Activated T-helper 2 cell treated with anti-CD3 and anti-CD28 coated beads, Interferon-gamma antibody, Interleukin-2, Interleukin-4, amounts not matched to agents 10 μg/mL and 5 μg/mL and 100 μg/mL, durations not matched to agents 14 hours and 24 hours and 36 hours (primary cell): ENCODE data around the gene DLL3. TPM values are rescaled to one million over a fixed set of nuclear protein-coding genes. Genes with fewer than 3 reads are reported as not detected.

Source experiments
- DNase-seq: peaks from one replicate; pipeline ENCODE4 v3.0.0; 2021; ENCODE audit warnings: low spot score
- H3K27ac Mint-ChIP-seq: one replicate; pipeline ENCODE4 v1.8.0; 2021; ENCODE audit warnings: mixed read lengths
- H3K27me3 Mint-ChIP-seq: one replicate; pipeline ENCODE4 v1.8.0; 2021; ENCODE audit warnings: low read depth, mixed read lengths
- H3K36me3 Mint-ChIP-seq: one replicate; pipeline ENCODE4 v1.8.0; 2021; ENCODE audit warnings: low read depth, mixed read lengths
- H3K4me1 Mint-ChIP-seq: one replicate; pipeline ENCODE4 v1.8.0; 2021; ENCODE audit warnings: low read depth, mixed read lengths
- H3K4me3 Mint-ChIP-seq: one replicate; pipeline ENCODE4 v1.8.0; 2021; ENCODE audit warnings: low read depth, mild to moderate bottlenecking, moderate library complexity, mixed read lengths
- H3K9me3 Mint-ChIP-seq: one replicate; pipeline ENCODE4 v1.8.0; 2021; ENCODE audit warnings: mixed read lengths
- intact Hi-C: fragments of 100-400 bp; cut with micrococcal nuclease; formaldehyde crosslinking; loops from one replicate; pipeline ENCODE4 v1.15.1; 2023
- total RNA-seq: library from RNA; stranded (reverse); gene quantifications from 2 replicates; pipeline ENCODE4 v1.2.3, GENCODE V29; 2022

Gene DLL3
- total RNA-seq, 1 donor from 2014 or later, result 1.6 TPM

DNA sequence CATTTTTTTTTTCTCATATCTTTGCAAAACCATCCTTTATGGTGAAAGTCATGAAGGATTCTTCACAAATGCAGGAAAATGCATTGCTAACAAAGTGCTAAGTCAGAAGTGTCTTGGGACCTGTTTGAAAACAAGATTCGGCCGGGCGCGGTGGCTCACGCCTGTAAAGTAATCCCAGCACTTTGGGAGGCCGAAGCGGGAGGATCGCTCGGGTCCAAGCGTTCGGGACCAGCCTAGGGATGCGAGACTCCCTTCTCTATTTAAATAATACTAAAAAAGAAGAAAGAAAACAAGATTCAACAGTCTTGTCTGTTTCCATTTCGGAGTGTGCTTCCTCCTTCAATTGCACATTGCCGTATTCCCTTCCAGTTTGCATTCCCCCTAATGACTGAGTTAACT is 33.1 kb downstream of the DLL3 start:
- H3K9me3 Mint-ChIP-seq, result no peaks in the 10 kb centered on the region
- intact Hi-C loops, result loop anchor here (1.0 to 10.0 kb wide), 5 partner anchors 35 to 407 kb away; partner anchors contain the start of genes DLL3, PAK4 and TIMM50
- no peaks in the 10 kb centered on the region for H3K27me3 Mint-ChIP-seq
- peaks cover 12% of the 10 kb centered on the region for H3K4me1 Mint-ChIP-seq
- H3K36me3 Mint-ChIP-seq, result peaks cover 10% of the 10 kb centered on the region
- peak overlapping the region; percentile 55 for H3K27ac Mint-ChIP-seq
- no peak for DNase-seq
- H3K4me3 Mint-ChIP-seq, result peak overlapping the region; percentile 93

GRCh38 chr19:39532233-39533002 is 33.7 kb downstream of the DLL3 start, which contains the start of gene EID2B:
EID2B (minus strand) TSS chr19:39532852; CDS start chr19:39532802, 50 bp downstream.
- peak within 1 kb of the TSS; percentile 93 for H3K4me3 Mint-ChIP-seq
- H3K36me3 Mint-ChIP-seq, result peaks cover 13% of the 10 kb centered on the region
- peaks cover 12% of the 10 kb centered on the region for H3K4me1 Mint-ChIP-seq
- intact Hi-C loops, result loop anchor here (1.0 to 10.0 kb wide), 6 partner anchors 35 to 408 kb away; partner anchors contain the start of genes DLL3, PAK4 and TIMM50
- H3K27ac Mint-ChIP-seq, result peak within 1 kb of the TSS; percentile 80
- peak; percentile 93 for DNase-seq
- no peaks in the 10 kb centered on the region for H3K27me3 Mint-ChIP-seq
- no peaks in the 10 kb centered on the region for H3K9me3 Mint-ChIP-seq

DNA sequence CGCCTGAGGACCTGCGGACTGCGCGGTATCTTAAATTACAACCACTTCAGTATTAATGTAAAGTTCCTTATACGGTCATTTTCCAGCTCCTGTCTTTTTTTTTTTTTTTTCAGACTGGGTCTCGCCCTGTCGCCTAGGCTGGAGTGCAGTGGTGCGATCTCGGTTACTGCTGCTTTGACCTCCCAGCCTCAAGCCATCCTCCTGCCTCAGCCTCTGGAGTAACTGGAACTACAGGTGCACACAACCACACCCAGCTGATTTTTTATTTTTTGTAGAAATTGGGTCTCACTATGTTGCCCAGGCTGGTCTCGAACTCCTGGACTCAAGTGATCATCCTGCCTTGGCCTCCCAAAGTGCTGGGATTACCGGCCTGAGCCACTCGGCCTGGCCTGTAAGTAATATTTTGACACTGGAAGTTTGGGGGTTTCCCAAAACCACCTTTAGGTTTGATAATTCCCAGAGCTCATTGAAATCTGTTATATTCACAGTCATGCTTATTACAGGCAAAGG is 34.3 kb downstream of the DLL3 start:
- Mint-ChIP-seq H3K9me3 (no peaks in the 10 kb centered on the region), H3K4me3 (peak overlapping the region; percentile 93), H3K4me1 (peaks cover 14% of the 10 kb centered on the region), H3K27me3 (no peaks in the 10 kb centered on the region), H3K27ac (no peak overlapping the region), H3K36me3 (peaks cover 19% of the 10 kb centered on the region)
- intact Hi-C loops, result loop anchor here (1.0 to 10.0 kb wide), 5 partner anchors 36 to 408 kb away; partner anchors contain the start of genes DLL3, PAK4 and TIMM50
- no peak for DNase-seq

DNA sequence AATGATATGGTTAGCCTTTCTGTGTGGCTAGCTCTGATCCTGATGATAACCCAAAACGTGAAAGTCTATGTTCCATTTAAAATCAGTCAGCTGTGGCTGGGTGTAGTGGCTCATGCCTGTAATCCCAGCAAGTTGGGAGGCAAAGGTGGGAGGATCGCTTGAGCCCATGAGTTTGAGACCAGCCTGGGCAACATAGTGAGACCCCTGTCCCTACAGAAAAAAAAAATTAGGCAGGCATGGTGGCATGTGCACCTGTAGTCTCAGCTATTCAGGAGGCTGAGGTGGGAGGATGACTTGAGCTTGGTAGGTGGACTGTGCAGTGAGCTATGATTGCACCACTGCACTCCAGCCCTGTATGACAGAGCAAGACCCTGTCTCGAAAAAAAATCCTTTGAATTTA is 35.0 kb downstream of the DLL3 start:
- H3K9me3 Mint-ChIP-seq, result no peaks in the 10 kb centered on the region
- H3K4me3 Mint-ChIP-seq, result no peak overlapping the region
- H3K27ac Mint-ChIP-seq, result no peak overlapping the region
- no peaks in the 10 kb centered on the region for H3K27me3 Mint-ChIP-seq
- DNase-seq, result no peak
- H3K4me1 Mint-ChIP-seq, result peaks cover 16% of the 10 kb centered on the region
- peaks cover 20% of the 10 kb centered on the region for H3K36me3 Mint-ChIP-seq
- intact Hi-C loops, result loop anchor here (1.0 to 10.0 kb wide), 5 partner anchors 36 to 409 kb away; partner anchors contain the start of genes DLL3, PAK4 and TIMM50

DNA sequence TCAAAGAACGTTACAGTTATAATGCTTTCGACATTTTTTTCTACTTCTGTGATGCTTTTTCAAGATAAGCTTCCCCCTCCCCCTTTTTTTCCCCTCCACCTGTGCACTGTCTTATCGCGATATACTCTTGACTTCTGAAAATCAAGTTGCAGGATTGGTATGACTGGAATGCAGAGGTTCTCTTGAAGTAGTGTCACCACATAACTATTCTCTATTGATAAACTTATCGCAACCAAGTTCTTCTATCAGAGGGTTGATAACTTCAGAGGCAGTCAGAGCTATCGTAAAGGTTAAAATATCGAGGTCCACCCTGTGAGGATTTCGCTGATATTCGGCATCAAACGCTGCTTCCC is 40.4 kb downstream of the DLL3 start:
- no peaks in the 10 kb centered on the region for H3K9me3 Mint-ChIP-seq
- peak overlapping the region; percentile 83 for H3K27ac Mint-ChIP-seq
- peaks cover 19% of the 10 kb centered on the region for H3K4me1 Mint-ChIP-seq
- no peak for DNase-seq
- H3K4me3 Mint-ChIP-seq, result peak overlapping the region; percentile 89
- no peaks in the 10 kb centered on the region for H3K27me3 Mint-ChIP-seq
- peaks cover 23% of the 10 kb centered on the region for H3K36me3 Mint-ChIP-seq
- intact Hi-C loops, result loop anchor here (10.0 kb wide), 1 partner anchor 414 kb away; the partner anchor contains the start of gene PAK4

- Mint-ChIP-seq H3K4me1 (peaks cover 25% of the 10 kb centered on the region), H3K9me3 (no peaks in the 10 kb centered on the region), H3K36me3 (peaks cover 23% of the 10 kb centered on the region), H3K4me3 (peak within 1 kb of the TSS; percentile 94), H3K27me3 (no peaks in the 10 kb centered on the region), H3K27ac (peak within 1 kb of the TSS; percentile 93)
- peak; percentile 93 for DNase-seq
- intact Hi-C loops, result loop anchor here (1.0 to 10.0 kb wide), 5 partner anchors 94 to 415 kb away; partner anchors contain the start of genes FBL, PAK4, SAMD4B and SUPT5H
These were observed 41.0 kb downstream of the DLL3 start, which contains the start of gene EID2 for GRCh38 chr19:39539518-39540332. EID2 (minus strand) TSS chr19:39540161; CDS start chr19:39540079, 82 bp downstream.

- Mint-ChIP-seq H3K27ac (peak overlapping the region; percentile 93), H3K27me3 (no peaks in the 10 kb centered on the region), H3K9me3 (no peaks in the 10 kb centered on the region), H3K36me3 (peaks cover 23% of the 10 kb centered on the region), H3K4me3 (peak overlapping the region; percentile 94), H3K4me1 (peaks cover 28% of the 10 kb centered on the region)
- DNase-seq, result no peak
- intact Hi-C loops, result loop anchor here (1.0 to 10.0 kb wide), 4 partner anchors 95 to 304 kb away; partner anchors contain the start of genes FBL, SAMD4B and SUPT5H
These were observed 41.6 kb downstream of the DLL3 start for GRCh38 chr19:39540333-39540673.

DNA sequence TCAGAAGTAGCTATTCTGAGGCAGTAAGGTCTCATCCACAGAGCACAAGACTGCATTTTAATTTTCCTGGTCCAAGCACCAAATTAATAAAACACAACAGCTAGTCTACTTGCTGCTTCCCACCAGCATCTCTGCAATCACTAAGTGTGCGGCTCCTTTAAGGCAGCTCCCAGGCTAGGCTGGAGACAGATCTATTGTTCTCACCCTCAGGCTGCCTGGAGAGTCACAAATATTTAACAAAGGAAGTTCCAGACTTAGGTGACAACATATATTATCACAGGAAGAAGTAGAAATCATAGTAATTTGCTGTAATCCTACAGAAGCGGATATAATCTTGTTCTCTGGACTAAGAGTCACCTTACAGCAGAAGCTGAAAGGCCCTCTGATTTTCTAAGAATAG is 43.5 kb downstream of the DLL3 start:
- Mint-ChIP-seq H3K27ac (no peak overlapping the region), H3K27me3 (no peaks in the 10 kb centered on the region), H3K4me3 (no peak overlapping the region), H3K9me3 (no peaks in the 10 kb centered on the region), H3K36me3 (peaks cover 18% of the 10 kb centered on the region), H3K4me1 (peaks cover 33% of the 10 kb centered on the region)
- intact Hi-C loops, result loop anchor here (5.0 to 10.0 kb wide), 2 partner anchors 200 to 303 kb away; partner anchors contain the start of genes FBL and SAMD4B
- DNase-seq, result no peak

GRCh38 chr19:39543477-39543857 is 44.7 kb downstream of the DLL3 start:
- H3K4me3 Mint-ChIP-seq, result no peak overlapping the region
- H3K27ac Mint-ChIP-seq, result no peak overlapping the region
- H3K27me3 Mint-ChIP-seq, result no peaks in the 10 kb centered on the region
- intact Hi-C loops, result loop anchor here (5.0 to 10.0 kb wide), 2 partner anchors 201 to 301 kb away; partner anchors contain the start of genes FBL and SAMD4B
- H3K36me3 Mint-ChIP-seq, result peaks cover 7% of the 10 kb centered on the region
- no peaks in the 10 kb centered on the region for H3K9me3 Mint-ChIP-seq
- H3K4me1 Mint-ChIP-seq, result peaks cover 27% of the 10 kb centered on the region
- DNase-seq, result no peak

GRCh38 chr19:39544226-39544903 is 45.6 kb downstream of the DLL3 start:
- Mint-ChIP-seq H3K27me3 (no peaks in the 10 kb centered on the region), H3K27ac (no peak overlapping the region), H3K4me3 (no peak overlapping the region), H3K9me3 (no peaks in the 10 kb centered on the region), H3K36me3 (peaks cover under 1% of the 10 kb centered on the region), H3K4me1 (peaks cover 22% of the 10 kb centered on the region)
- intact Hi-C loops, result loop anchor here (5.0 to 10.0 kb wide), 2 partner anchors 202 to 300 kb away; partner anchors contain the start of genes FBL and SAMD4B
- no peak for DNase-seq

DNA sequence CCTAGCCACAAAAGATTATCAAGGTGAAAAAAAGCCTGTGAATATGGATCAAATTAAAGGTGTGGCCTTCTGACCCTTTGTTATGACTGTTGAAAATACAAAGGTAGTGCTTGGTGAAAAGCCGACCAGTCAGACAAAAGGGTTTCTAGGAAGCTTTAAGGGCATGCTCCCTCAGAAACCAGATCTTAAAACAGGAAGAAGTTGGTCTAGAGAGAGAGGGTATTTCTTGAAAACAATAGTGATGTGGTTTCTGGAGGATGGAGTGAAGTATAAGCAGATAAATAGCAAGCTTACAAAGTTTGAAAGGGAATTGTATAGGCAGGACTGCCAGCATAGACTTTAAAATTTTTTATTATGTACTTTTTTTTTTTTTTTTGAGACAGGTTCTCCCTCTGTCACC is 46.2 kb downstream of the DLL3 start:
- Mint-ChIP-seq H3K4me1 (peaks cover 22% of the 10 kb centered on the region), H3K27ac (no peak overlapping the region), H3K4me3 (no peak overlapping the region), H3K36me3 (no peaks in the 10 kb centered on the region), H3K9me3 (no peaks in the 10 kb centered on the region), H3K27me3 (no peaks in the 10 kb centered on the region)
- intact Hi-C loops, result loop anchor here (5.0 to 10.0 kb wide), 2 partner anchors 203 to 300 kb away; partner anchors contain the start of genes FBL and SAMD4B
- no peak for DNase-seq

GRCh38 chr19:39546599-39546998 is 47.9 kb downstream of the DLL3 start:
- H3K36me3 Mint-ChIP-seq, result no peaks in the 10 kb centered on the region
- H3K4me3 Mint-ChIP-seq, result no peak overlapping the region
- H3K27me3 Mint-ChIP-seq, result no peaks in the 10 kb centered on the region
- no peak overlapping the region for H3K27ac Mint-ChIP-seq
- DNase-seq, result peak; percentile 7
- no peaks in the 10 kb centered on the region for H3K9me3 Mint-ChIP-seq
- intact Hi-C loops, result loop anchor here (10.0 kb wide), 1 partner anchor 298 kb away; the partner anchor contains the start of gene FBL
- peaks cover 19% of the 10 kb centered on the region for H3K4me1 Mint-ChIP-seq
